ENCODE data around the gene FAM162B.

GRCh38 chr6:116763906-116764628 lies 1.5 kb downstream of the FAM162B start:
- TF ChIP-seq, protein P1, sequence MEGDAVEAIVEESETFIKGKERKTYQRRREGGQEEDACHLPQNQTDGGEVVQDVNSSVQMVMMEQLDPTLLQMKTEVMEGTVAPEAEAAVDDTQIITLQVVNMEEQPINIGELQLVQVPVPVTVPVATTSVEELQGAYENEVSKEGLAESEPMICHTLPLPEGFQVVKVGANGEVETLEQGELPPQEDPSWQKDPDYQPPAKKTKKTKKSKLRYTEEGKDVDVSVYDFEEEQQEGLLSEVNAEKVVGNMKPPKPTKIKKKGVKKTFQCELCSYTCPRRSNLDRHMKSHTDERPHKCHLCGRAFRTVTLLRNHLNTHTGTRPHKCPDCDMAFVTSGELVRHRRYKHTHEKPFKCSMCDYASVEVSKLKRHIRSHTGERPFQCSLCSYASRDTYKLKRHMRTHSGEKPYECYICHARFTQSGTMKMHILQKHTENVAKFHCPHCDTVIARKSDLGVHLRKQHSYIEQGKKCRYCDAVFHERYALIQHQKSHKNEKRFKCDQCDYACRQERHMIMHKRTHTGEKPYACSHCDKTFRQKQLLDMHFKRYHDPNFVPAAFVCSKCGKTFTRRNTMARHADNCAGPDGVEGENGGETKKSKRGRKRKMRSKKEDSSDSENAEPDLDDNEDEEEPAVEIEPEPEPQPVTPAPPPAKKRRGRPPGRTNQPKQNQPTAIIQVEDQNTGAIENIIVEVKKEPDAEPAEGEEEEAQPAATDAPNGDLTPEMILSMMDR (IDR thresholded peaks at IDR 0.05; ENCODE audit: low read depth, low read length, missing input control) = no peak
- TF ChIP-seq RAD21 (IDR thresholded peaks at IDR 0.05) (no peak), JUND (IDR thresholded peaks at IDR 0.05) (no peak), SP1 (IDR thresholded peaks at IDR 0.05) (no peak)

Measured in liver (tissue), 3 donors.